Glomerular endothelial cell (primary cell): Measurements from ENCODE around the gene TSEN15. TPM values are rescaled to one million over a fixed set of nuclear protein-coding genes. Genes with fewer than 3 reads are reported as not detected.

ENCODE experiments used
- DNase-seq: peaks from one replicate; pipeline ENCODE4 v3.0.0-alpha.2; 2011; ENCODE audit warnings: low read depth, low spot score; ENCODE audit errors: extremely low read depth
- total RNA-seq: library from RNA; depleted of rRNA; stranded (reverse); fragments of >200 nt; gene quantifications from 2 replicates; pipeline ENCODE4 v1.2.3, GENCODE V29; 2015

TSEN15 gene
- 22.6 and 30.8 TPM in 2 replicates for total RNA-seq

DNA sequence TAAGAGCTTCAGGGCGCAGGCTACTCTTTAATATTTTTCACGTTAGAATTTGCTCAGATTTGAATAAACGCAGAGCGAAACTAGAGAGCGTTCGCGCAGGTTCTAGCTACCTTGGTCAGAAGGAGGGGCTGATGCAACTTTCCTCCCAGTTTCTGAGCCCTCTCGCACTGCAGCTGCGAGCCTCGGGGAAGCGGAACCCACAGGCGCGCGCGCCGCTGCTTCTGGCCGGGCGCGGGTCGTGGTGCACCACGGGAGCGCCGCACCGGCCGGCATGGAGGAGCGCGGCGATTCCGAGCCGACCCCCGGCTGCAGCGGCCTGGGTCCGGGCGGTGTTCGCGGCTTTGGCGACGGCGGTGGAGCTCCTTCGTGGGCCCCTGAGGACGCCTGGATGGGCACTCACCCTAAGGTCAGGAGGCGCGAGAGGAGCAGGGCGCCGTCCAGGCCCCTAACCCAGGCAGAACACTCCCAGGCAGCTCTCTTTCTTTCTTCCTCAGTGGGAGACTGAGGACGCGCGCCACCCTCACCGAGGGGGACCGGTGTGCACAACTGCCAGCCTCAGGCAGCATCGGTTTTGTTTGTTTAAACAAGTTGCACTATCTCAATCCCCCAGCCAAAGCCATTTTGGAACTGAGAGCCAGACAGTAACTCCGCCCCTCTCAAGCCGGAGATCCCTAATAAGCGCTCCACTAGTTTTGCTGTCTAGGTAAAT, at the start of gene TSEN15:
Gene TSEN15 (plus strand): TSS at position 246 of the 709 bp plus-strand sequence. CDS start 26 bp downstream, at position 272.
- no peak for DNase-seq

DNA sequence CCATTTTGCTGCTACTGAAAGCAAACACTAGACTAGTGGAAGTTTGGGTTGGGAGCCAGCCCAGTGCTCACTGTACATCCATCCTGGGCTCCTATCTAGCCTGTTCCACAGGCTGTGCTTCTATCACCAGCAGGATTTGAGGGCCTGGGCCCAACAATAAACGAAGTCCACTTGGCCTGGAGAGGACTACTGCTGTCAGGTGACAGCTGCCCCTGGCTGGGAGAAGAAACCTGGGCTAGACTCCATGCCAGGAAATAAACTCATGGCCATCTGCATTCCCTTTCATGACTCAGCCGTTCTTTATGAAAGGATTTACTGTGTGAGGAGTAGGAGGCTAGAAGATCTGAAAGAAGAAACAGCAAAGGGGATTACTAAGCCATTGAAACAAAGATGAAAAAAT, 49.5 kb upstream of the TSEN15 start:
- DNase-seq = peak; percentile 58

DNA sequence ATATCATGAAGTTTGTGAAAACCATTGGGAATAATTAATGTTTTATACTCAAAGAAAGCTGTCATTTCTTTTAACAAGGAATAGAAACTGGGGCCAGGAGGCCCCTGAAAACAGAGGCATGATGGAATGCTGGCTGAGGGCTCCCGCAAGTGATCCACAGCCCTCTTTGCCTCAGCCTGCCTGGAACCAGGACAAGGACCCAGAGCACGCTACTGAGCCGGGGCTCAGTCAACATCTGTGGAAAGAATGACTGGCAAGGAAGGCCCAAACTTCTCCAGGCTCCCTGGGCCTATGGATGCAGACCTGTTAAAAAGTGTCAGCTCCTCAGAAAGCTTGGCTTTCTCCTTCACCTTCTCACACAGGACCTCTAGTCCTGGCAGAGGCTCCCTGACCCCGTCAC, 46.6 kb upstream of the TSEN15 start:
- no peak for DNase-seq

DNA sequence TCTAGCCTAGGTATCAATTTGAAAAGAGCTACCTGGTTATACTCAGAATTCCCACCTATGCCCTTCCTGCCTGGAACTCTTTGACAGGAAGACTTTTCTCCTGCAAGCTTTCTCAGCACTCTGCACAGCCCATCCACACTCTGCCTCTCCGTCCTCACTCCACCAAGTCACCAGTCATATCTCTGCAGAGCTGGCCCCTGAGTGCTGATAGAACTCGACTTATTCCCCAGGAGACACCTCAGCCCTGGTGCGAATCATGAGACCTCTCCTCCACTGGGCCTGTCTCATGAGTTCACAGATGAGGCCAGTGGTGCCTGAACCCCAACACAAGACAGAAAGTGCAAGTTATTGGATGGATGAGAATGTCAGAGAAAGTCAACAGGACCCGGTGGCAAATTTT, 46.0 kb upstream of the TSEN15 start:
- DNase-seq = no peak

DNA sequence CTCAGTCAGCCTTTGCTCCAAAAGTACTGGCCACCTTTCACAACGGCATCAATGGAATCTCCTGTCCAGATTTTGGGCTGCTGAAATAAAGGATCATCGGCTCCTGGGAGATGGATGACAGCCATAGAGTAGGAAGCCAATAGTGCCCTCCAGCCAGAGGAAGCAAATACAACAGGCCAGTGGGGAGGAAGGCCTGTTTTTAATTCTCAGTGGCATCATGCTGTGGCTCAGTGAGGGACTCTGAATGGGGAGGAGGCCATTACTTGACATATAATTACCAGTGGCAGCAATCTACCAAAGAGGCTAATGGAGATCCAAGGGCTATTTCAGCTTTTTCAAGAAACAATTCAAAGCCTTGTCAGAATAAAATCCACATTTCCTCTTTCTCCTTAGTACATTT, 40.7 kb upstream of the TSEN15 start:
- no peak for DNase-seq

DNA sequence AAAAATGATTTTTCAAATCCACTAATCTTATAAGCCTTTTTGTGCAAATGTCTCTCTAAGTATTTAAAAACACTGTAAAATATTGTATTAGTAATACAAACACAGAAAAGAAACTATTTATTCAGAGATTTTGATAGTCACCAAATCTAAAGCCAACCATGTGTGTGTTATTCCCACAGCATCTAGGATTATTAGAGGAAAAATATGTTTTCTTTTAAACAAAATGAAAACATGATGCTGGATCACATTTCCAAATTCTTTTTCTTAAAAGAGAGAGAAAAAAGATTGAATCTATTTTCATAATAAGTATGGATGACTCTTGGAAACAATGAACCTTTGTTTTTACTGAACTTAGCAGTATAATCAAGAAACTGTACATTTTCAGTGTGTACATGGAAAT, 39.3 kb upstream of the TSEN15 start:
- DNase-seq = no peak

DNA sequence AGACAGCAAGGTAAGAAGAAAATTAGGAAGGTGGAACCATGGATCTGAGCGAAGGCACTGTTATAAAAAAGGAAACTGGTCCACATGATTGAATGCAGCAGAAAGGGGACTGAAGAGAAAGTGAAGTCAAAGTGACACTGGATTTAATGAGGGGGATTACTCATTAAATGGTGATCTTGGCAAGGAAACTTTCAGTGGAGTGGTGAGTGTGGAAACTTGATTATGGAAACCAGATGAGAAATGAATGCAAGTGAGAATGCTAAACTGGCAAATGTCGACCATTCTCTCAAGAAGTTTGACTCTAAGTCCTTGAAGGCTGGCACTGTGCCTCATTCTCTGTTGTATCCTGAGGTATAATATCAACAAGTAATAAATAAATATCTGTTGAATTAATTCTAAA, 37.3 kb upstream of the TSEN15 start:
- DNase-seq = no peak

DNA sequence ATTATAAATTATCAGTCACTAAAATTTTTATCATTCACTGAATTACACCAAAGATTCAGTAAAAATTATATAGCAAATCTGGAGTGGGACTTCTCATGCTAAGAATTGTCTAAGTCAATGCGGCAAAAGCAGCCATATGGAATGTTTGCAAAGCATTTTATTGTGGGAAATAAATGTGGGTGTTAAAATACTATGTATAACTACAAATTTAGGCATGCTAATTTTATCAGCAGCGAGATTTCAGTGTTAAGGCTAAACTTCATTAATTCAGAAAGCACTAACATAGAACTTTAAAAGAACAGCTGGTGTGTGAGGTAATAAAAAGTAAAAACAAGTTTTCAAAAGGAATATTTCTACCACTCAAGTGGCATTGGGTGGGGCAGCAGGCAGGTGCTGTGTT, 35.4 kb upstream of the TSEN15 start:
- no peak for DNase-seq

DNA sequence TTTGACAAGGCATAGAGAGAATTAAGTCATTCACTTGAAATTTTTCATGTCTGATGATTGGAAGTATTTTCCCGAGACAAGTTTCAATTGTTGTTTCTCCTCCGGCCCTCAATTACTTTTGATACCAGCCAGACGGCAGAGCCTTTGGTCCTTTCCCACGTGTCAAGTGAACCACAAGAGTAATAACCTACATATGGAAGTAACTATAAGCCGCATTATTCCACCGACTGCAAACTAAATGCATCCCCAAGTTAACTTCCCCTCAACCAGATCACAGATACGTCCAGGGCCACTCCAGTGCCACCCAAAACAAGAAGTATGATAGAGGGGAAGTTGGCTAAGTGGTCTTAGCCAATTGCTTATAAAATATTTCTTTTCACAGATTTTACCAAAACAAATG, 34.2 kb upstream of the TSEN15 start:
- no peak for DNase-seq

DNA sequence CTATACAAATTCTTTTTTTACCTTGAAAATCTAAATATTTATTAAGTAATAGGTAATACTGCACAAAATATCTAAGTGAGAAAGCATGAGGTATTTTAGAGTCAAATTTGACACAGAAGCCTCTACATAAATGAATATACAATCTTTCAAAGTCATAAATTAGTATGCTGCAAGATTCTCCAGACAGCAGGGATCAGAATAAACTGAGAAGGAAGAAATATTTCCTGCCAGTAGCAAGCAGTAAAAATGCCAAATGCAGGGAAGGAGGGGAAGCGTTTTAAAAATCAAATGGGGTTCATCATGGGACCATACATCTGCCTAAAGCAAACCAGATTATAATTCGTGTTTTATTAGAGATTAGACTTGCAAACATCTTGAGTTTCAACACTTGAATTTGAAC, 32.9 kb upstream of the TSEN15 start:
- DNase-seq = no peak

DNA sequence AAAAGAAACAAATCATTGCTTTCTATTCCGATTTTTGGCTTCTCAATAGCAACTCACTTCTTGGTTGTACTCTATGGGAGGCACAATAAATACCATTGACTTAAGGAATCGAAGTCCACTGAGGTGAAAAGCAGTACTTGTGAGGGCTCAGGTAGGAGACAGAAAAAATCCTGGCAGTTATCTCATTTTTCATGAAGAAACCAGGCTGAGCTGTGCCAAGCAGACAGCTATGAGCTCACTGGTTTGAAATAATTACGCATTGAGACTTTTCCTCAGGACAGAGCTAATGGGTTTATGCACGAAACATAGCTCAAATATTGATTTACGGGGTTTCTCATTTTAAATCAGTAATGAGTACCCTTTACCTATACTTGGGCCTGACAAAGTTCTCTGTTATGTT, 32.5 kb upstream of the TSEN15 start:
- no peak for DNase-seq

DNA sequence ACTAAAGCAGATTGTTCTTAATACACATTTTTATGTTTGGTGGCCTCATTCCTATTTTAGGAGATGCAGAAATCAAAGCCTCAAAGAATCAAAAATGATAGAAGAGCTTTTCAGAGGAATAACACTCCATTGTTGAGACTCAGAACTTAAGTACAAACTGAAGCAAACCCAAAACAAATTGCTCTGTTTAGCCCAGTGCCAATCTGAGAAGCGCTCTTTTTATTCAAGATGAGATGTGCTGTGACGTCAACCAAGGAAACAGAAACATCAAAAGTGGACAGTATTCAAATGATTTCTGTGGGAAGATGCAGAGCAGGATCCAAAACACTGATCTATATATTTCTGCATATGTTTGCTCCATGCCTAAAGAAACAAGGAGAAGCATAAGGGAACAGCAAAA, 32.0 kb upstream of the TSEN15 start:
- DNase-seq = no peak

DNA sequence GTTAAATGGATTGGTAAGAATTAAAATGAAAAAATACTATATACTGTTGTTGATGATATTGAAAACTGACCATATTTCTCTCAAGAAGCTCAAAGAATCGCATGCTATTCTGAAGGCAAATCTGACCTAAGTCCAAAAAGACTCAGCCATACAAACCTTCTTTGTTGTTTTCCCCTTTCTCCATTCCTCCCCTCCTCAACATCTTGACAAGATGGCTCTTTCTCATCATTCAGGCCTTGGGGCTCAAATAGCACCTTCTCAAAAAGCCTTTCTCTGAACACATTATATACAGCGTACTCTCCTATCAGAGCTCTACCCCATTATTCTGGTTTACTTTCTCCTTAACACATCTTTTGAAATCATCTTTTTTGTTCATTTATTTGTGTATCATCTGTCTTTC, 31.2 kb upstream of the TSEN15 start:
- no peak for DNase-seq

DNA sequence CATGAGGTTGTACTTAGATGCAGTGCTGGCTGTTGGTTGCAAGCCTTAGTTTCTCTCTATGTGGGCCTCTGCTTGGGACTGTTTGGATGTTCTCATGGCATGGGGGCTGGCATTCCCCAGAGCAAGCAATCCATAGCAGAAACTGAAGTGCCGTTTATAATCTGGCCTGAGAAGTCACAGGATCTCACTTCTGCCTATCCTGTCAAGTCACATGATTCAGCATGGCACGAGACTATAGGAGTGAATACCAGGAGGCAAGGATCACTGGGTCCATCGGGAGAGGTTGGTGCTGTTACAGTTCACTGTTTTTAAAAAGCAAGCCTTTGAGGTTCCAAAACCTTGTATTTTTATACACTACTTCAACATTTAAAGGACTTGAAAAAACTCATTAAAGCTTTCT, 30.7 kb upstream of the TSEN15 start:
- DNase-seq = no peak

DNA sequence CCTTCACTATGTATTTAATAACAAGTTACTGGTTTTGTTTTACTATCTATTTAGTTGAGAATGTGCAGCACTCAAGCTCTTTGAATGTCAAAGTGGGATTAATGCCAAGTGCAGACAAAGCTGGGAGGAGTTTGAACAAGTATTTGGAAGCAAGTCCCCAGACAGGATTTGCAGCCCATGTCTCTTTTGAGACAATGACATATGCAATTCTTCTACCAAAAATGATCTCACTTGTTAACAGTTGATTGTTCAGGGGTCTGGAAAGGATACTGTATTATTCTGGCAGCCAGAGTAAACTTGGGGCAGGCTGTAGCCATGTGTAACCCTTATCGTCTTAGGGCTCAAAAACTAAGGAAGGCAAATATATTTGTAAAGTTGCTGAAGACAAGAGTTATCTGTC, 29.8 kb upstream of the TSEN15 start:
- no peak for DNase-seq

DNA sequence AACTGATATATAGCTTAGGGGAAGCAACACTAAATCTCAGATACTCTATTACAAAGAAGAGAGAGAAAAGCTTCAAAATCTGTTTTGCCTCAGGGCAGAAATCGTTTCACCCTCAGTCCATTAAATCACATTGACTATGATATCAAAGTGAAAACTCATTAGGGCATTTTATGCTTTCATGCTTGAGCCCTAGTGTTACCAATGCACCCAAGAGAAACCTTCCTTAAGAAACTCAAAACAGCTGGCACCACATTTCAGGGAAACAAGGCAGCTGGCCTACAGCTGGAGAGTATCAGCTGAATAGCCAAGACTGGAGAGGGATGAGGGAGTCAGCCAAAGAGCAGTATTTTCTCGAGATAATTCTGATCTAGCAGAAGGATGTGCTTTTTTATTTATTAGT, 28.9 kb upstream of the TSEN15 start:
- no peak for DNase-seq

DNA sequence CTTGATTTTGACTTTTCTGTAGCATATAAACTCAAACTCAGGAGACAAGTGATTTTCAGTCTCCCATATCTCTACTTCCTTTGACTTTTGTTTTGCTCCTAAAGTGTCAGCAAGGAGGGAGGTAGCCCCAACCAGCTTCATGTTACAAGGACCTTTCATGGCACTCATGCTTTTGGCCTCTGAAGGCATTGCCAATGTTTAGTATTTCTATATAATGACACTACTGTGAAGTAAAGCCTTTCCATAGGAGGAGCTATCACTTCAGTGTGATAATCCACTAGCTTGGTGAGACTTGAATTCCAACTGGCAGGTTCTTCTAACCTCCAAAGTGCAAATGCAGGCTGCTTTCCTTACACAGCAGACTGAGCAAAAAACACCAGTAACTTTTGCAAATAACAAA, 28.4 kb upstream of the TSEN15 start:
- DNase-seq = no peak

DNA sequence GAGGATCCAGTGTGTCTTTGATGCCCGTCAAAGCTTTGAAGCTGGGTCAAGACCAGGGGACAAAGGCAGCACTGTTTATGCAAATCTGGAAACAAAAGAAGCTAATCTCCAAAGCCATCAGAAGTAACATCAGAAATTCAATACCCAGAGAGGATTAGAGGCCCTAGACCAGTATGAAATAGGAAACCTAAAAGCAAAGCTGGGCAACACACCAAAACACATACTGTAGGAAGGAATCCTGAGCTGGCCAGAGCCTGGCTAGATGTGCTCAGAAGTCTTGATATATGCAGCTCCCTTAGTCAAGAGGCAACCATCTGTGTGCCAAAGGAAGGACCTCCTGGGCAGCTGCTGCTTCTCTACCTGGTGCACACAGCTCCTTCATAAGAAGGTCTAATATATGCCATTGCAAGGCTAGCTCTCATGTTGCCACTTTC, 26.3 kb upstream of the TSEN15 start:
- no peak for DNase-seq

DNA sequence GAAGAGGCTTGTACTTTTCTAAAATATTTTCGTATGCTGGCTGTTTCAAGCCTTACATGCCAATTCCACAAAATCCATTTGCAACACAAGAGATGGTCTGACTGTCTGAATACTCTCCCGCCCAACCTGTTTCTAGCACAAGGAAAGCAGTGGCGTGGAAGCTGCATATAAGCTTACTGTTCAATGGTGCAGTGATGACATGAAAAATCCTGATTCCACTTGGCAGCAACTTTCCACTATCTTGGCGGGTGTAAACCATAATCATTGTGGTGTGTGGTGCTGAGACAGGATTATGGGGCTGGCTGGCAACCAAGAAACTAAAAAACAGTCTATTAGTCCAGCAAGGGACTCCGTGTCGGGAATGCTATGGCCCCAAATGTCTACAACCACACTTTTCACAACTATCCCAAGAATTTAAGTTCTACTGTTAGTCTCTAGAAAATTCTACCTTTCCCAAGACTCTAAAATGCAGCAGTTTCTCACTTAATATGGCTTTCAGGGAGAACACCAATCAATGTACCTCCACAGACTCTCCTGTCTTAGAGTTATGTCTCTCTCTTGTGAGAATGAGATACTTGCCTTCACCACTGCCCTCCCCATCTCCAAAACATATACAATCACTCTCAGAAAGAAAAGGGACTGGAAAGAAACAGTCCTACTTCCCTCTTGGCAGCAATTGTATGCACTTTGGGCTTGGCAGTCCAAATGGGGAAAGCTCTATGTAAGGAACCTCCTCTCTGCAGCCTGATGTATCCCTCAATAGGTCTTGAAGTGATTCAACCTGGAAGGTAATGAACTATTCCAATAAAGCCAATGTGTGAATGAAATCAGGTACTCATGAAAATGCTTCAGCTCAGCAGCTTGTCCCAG, 23.5 kb upstream of the TSEN15 start:
- DNase-seq = no peak

DNA sequence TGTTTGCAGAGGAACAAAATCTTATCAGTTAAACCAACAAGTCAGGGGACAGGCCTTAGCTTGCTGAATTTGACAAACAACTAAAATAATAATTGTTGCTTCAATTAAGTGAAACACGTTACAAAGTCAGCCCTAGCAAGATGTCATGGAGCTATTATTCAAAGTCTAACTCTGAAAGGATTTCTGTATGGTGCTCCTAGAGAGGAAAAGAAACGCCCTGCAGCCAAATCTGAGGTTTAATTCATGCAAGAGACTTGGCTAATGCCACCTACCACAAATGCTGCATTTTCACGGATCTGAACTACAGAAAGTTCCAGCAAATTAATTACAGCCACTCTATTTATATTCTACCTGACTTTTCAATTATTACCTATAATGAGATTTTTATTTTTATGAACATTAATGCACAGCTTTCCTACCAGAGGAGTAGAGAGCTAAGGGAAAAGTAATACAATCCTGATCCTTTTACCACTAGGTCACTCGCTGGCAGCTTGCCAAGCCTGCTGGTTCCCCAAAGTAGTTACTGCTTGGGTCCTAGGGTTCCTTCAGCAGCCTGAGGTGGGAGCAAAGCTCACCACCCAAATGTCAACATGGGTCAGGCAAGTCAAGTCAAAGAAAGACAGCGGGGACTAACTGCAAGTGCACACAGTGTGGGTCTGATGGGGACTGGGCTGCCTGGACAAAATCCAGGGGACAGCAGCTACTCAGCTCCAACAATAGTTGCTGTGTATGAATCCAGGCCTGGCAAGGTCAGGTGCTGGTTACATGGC, 22.5 kb upstream of the TSEN15 start:
- DNase-seq = no peak

DNA sequence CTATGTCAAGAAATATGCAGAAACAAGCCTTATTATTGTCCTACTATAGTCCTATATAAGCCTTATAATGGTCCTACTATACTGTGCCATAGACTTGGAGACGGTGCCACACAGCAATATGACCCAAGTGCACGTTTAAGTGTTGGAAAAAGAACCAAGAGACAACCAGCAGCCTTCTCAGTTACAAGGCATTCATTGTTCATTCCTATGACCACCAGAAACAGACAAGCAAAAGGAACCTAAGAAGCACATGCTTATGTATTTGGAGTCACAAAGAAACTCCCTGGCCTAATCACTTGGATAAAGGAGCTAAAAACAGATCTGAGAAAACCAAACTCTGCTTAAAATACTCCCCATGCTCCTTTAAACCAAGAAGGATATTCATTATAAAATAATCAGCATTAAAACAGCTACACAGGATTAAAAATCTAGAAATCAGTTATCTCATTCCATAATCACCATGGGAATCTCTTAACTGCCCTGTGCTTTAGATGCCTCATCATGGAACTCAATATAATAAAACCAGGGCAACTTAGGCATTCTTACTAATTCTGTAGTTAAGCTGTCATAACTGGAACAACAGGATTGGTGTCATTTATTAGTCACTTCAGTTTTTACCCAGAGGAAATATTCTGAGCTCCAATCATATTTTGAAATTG, 21.0 kb upstream of the TSEN15 start:
- DNase-seq = no peak
